Osteoblast (primary cell): ENCODE measurements around the gene TMOD1. TPM values are rescaled to one million over a fixed set of nuclear protein-coding genes. Genes with fewer than 3 reads are reported as not detected.
"Not testable (repeated sequence)": the region's sequence is repeated elsewhere in the genome, so short reads cannot be mapped to it uniquely, and the experiment has no call there.

Experiments
- DNase-seq: peaks from one replicate; pipeline ENCODE4 v3.0.0; 2011; ENCODE audit warnings: low spot score, mixed read lengths; ENCODE audit not compliant: insufficient read length; ENCODE audit errors: missing footprints
- H2AFZ ChIP-seq: 2 replicates; pipeline ENCODE4 v1.6.0; 2011; ENCODE audit warnings: mild to moderate bottlenecking, low read length
- H3K27ac ChIP-seq: 2 replicates; pipeline ENCODE4 v1.5.1; 2011; ENCODE audit warnings: mild to moderate bottlenecking, low read depth, low read length, moderate library complexity
- H3K27me3 ChIP-seq: 2 replicates; pipeline ENCODE4 v1.6.0; 2012; ENCODE audit warnings: mild to moderate bottlenecking, control low read depth, inconsistent platforms, low read length, moderate library complexity; ENCODE audit not compliant: insufficient read depth
- H3K36me3 ChIP-seq: 2 replicates; pipeline ENCODE4 v1.5.1; 2011; ENCODE audit warnings: mild to moderate bottlenecking, low read length, control low read depth, moderate library complexity; ENCODE audit not compliant: insufficient read depth
- H3K4me1 ChIP-seq: 2 replicates; pipeline ENCODE4 v1.5.1; 2011; ENCODE audit warnings: mild to moderate bottlenecking, low read length, control low read depth, moderate library complexity; ENCODE audit not compliant: insufficient read depth
- H3K4me2 ChIP-seq: 2 replicates; pipeline ENCODE4 v1.6.0; 2011; ENCODE audit warnings: mild to moderate bottlenecking, low read length; ENCODE audit not compliant: insufficient read depth
- H3K4me3 ChIP-seq: fragments of 200-600 bp; sonication (generic); 3 replicates; pipeline ENCODE4 v1.5.1; 2012; ENCODE audit warnings: mild to moderate bottlenecking, low read length, inconsistent platforms; ENCODE audit not compliant: insufficient read depth
- H3K79me2 ChIP-seq: 2 replicates; pipeline ENCODE4 v1.6.0; 2012; ENCODE audit warnings: mild to moderate bottlenecking, low read length, control low read depth, inconsistent platforms; ENCODE audit not compliant: insufficient read depth
- H3K9me3 ChIP-seq: 2 replicates; pipeline ENCODE4 v1.5.1; 2011; ENCODE audit warnings: low read depth, low read length, control low read depth
- H4K20me1 ChIP-seq: 2 replicates; pipeline ENCODE4 v1.6.0; 2012; ENCODE audit warnings: mild to moderate bottlenecking, low read length, control low read depth; ENCODE audit not compliant: insufficient read depth
- CTCF ChIP-seq: IDR thresholded peaks from 2 replicates; pipeline ENCODE4 v1.5.1; 2011; ENCODE audit warnings: mild to moderate bottlenecking, low read depth, low read length, moderate library complexity; ENCODE audit errors: extremely low read depth
- total RNA-seq: library from RNA; depleted of rRNA; stranded (reverse); fragments of >200 nt; gene quantifications from 2 replicates; pipeline ENCODE4 v1.2.3, GENCODE V29; 2012

The TMOD1 gene
- total RNA-seq, 1 donor: not detected

- H3K4me2 ChIP-seq, H3K79me2 ChIP-seq, H3K27ac ChIP-seq, H4K20me1 ChIP-seq, H3K4me1 ChIP-seq, H3K27me3 ChIP-seq, H2AFZ ChIP-seq, H3K9me3 ChIP-seq, DNase-seq, H3K36me3 ChIP-seq, H3K4me3 ChIP-seq: not testable (repeated sequence)
These were observed 85.4 kb downstream of the TMOD1 start for GRCh38 chr9:97586909-97587308.

- no peaks in the 10 kb centered on the region for H4K20me1 ChIP-seq
These were observed 90.1 kb downstream of the TMOD1 start for GRCh38 chr9:97591535-97591934.

GRCh38 chr9:97592126-97592525 lies 90.7 kb downstream of the TMOD1 start:
- Histone ChIP-seq H3K27ac (no peak overlapping the region), H3K4me1 (no peaks in the 10 kb centered on the region), H4K20me1 (no peaks in the 10 kb centered on the region), H3K27me3 (peaks cover 23% of the 10 kb centered on the region), H3K79me2 (no peaks in the 10 kb centered on the region), H3K4me3 (no peak overlapping the region), H3K36me3 (no peaks in the 10 kb centered on the region), H3K4me2 (no peak overlapping the region), H3K9me3 (no peaks in the 10 kb centered on the region), H2AFZ (no peak overlapping the region)
- DNase-seq: no peak
- TF ChIP-seq CTCF: no peak

More at GRCh38 chr9:97591535-97591934, 90.1 kb downstream of the TMOD1 start:
- no peaks in the 10 kb centered on the region for H3K4me1 ChIP-seq
- no peak overlapping the region for H3K27ac ChIP-seq
- H3K9me3 ChIP-seq: no peaks in the 10 kb centered on the region
- TF ChIP-seq CTCF: no peak
- H3K79me2 ChIP-seq: no peaks in the 10 kb centered on the region
- H3K36me3 ChIP-seq: no peaks in the 10 kb centered on the region
- H3K4me3 ChIP-seq: no peak overlapping the region
- peak; percentile 25 for DNase-seq
- peaks cover 19% of the 10 kb centered on the region for H3K27me3 ChIP-seq
- no peak overlapping the region for H2AFZ ChIP-seq
- H3K4me2 ChIP-seq: no peak overlapping the region

- H3K4me3 ChIP-seq: no peak overlapping the region
- no peak overlapping the region for H3K4me2 ChIP-seq
- H3K79me2 ChIP-seq: no peaks in the 10 kb centered on the region
- DNase-seq: no peak
- no peak for TF ChIP-seq CTCF
- H3K9me3 ChIP-seq: no peaks in the 10 kb centered on the region
- no peaks in the 10 kb centered on the region for H3K36me3 ChIP-seq
- H4K20me1 ChIP-seq: no peaks in the 10 kb centered on the region
- no peak overlapping the region for H3K27ac ChIP-seq
- no peaks in the 10 kb centered on the region for H3K4me1 ChIP-seq
- H2AFZ ChIP-seq: no peak overlapping the region
- H3K27me3 ChIP-seq: peaks cover 23% of the 10 kb centered on the region
These were observed 92.5 kb downstream of the TMOD1 start for GRCh38 chr9:97593960-97594359.
